ENCODE measurements around the gene SHF.

GRCh38 chr15:45185903-45186770, 1.6 kb downstream of the SHF start:
- TF ChIP-seq CEBPB (IDR thresholded peaks at IDR 0.05; ENCODE audit: low read depth, low read length) (no peak), RAD21 (IDR thresholded peaks at IDR 0.05; ENCODE audit: low read length) (no peak), MAFK (IDR thresholded peaks at IDR 0.05; ENCODE audit: low read depth, low read length) (no peak), RCOR1 (IDR thresholded peaks at IDR 0.05; ENCODE audit: insufficient replicate concordance, low read length) (no peak)
- TF ChIP-seq, protein P1, sequence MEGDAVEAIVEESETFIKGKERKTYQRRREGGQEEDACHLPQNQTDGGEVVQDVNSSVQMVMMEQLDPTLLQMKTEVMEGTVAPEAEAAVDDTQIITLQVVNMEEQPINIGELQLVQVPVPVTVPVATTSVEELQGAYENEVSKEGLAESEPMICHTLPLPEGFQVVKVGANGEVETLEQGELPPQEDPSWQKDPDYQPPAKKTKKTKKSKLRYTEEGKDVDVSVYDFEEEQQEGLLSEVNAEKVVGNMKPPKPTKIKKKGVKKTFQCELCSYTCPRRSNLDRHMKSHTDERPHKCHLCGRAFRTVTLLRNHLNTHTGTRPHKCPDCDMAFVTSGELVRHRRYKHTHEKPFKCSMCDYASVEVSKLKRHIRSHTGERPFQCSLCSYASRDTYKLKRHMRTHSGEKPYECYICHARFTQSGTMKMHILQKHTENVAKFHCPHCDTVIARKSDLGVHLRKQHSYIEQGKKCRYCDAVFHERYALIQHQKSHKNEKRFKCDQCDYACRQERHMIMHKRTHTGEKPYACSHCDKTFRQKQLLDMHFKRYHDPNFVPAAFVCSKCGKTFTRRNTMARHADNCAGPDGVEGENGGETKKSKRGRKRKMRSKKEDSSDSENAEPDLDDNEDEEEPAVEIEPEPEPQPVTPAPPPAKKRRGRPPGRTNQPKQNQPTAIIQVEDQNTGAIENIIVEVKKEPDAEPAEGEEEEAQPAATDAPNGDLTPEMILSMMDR (conservative IDR thresholded peaks at IDR 0.05; ENCODE audit: low read depth, low read length): no peak
